HL-60 (cell line): ENCODE measurements around the gene PRRC2C.
"Not testable (repeated sequence)": the region's sequence is repeated elsewhere in the genome, so short reads cannot be mapped to it uniquely, and the experiment has no call there.

ENCODE experiments used
- DNase-seq, 2 experiments: peaks; one replicate each; pipeline ENCODE4 v3.0.0-alpha.2; 2010 to 2020; ENCODE audit warnings: low read depth in 1 of 2, low spot score in 1 of 2
- H3K27ac ChIP-seq: fragments of 250-450 bp; sonication (Bioruptor Pico); replicated peaks from 2 replicates; pipeline ENCODE4 v1.5.1; 2020; ENCODE audit warnings: mild to moderate bottlenecking, moderate library complexity
- H3K27me3 ChIP-seq: fragments of 250-450 bp; sonication (Bioruptor Pico); 2 replicates; pipeline ENCODE4 v1.5.1; 2021; ENCODE audit warnings: mild to moderate bottlenecking, moderate library complexity; ENCODE audit not compliant: insufficient read depth, poor library complexity, severe bottlenecking
- H3K4me3 ChIP-seq: replicated peaks from 2 replicates; pipeline ENCODE4 v1.5.1; 2011; ENCODE audit warnings: mild to moderate bottlenecking, control low read depth, low read length; ENCODE audit not compliant: insufficient read depth
- GABPA ChIP-seq: IDR thresholded peaks from 2 replicates; pipeline ENCODE4 v1.6.1; 2012; ENCODE audit warnings: low read depth
- POLR2AphosphoS5 ChIP-seq: IDR thresholded peaks from 2 replicates; pipeline ENCODE4 v1.6.1; 2012; ENCODE audit warnings: low read depth
- SPI1 ChIP-seq: IDR thresholded peaks from 2 replicates; pipeline ENCODE4 v1.6.1; 2012; ENCODE audit warnings: low read depth, mild to moderate bottlenecking, borderline replicate concordance
- TF ChIP-seq, protein P1 (sequence below): IDR thresholded peaks from 2 replicates; pipeline ENCODE4 v1.6.1; 2012; ENCODE audit warnings: low read depth; ENCODE audit not compliant: insufficient replicate concordance
- TF ChIP-seq, protein P2 (sequence below): IDR thresholded peaks from one replicate; pipeline ENCODE4 v1.5.1; 2011; ENCODE audit warnings: low read length, control low read depth, inconsistent platforms; ENCODE audit not compliant: insufficient read depth

PRRC2C gene

DNA sequence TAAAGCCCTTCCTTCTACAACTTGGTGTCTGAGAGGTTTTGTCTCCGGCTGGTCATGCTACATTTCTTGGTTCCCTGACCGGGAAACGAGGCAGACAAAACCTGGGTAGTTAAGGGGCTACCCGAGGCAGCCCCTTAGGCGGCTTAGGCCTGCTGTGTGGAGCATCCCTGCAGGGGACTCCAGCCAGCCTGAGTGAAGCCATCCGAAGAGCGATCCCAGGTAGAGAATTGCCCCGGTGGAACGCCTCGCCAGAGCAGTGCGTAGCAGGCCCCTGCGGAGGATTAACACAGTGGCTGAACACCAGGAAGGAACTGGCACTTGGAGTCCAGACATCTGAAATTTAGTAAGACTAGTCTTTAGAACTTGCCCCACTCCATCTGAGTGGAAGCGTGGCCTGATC lies 115.5 kb downstream of the PRRC2C start:
- DNase-seq: no peak
- TF ChIP-seq, protein P1, sequence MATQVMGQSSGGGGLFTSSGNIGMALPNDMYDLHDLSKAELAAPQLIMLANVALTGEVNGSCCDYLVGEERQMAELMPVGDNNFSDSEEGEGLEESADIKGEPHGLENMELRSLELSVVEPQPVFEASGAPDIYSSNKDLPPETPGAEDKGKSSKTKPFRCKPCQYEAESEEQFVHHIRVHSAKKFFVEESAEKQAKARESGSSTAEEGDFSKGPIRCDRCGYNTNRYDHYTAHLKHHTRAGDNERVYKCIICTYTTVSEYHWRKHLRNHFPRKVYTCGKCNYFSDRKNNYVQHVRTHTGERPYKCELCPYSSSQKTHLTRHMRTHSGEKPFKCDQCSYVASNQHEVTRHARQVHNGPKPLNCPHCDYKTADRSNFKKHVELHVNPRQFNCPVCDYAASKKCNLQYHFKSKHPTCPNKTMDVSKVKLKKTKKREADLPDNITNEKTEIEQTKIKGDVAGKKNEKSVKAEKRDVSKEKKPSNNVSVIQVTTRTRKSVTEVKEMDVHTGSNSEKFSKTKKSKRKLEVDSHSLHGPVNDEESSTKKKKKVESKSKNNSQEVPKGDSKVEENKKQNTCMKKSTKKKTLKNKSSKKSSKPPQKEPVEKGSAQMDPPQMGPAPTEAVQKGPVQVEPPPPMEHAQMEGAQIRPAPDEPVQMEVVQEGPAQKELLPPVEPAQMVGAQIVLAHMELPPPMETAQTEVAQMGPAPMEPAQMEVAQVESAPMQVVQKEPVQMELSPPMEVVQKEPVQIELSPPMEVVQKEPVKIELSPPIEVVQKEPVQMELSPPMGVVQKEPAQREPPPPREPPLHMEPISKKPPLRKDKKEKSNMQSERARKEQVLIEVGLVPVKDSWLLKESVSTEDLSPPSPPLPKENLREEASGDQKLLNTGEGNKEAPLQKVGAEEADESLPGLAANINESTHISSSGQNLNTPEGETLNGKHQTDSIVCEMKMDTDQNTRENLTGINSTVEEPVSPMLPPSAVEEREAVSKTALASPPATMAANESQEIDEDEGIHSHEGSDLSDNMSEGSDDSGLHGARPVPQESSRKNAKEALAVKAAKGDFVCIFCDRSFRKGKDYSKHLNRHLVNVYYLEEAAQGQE: no peak
- TF ChIP-seq SPI1 (no peak), POLR2AphosphoS5 (no peak), GABPA (no peak)
- TF ChIP-seq, protein P2, sequence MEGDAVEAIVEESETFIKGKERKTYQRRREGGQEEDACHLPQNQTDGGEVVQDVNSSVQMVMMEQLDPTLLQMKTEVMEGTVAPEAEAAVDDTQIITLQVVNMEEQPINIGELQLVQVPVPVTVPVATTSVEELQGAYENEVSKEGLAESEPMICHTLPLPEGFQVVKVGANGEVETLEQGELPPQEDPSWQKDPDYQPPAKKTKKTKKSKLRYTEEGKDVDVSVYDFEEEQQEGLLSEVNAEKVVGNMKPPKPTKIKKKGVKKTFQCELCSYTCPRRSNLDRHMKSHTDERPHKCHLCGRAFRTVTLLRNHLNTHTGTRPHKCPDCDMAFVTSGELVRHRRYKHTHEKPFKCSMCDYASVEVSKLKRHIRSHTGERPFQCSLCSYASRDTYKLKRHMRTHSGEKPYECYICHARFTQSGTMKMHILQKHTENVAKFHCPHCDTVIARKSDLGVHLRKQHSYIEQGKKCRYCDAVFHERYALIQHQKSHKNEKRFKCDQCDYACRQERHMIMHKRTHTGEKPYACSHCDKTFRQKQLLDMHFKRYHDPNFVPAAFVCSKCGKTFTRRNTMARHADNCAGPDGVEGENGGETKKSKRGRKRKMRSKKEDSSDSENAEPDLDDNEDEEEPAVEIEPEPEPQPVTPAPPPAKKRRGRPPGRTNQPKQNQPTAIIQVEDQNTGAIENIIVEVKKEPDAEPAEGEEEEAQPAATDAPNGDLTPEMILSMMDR: no peak
- Histone ChIP-seq H3K27ac (no peak overlapping the region), H3K4me3 (no peak overlapping the region), H3K27me3 (no peaks in the 10 kb centered on the region)

DNA sequence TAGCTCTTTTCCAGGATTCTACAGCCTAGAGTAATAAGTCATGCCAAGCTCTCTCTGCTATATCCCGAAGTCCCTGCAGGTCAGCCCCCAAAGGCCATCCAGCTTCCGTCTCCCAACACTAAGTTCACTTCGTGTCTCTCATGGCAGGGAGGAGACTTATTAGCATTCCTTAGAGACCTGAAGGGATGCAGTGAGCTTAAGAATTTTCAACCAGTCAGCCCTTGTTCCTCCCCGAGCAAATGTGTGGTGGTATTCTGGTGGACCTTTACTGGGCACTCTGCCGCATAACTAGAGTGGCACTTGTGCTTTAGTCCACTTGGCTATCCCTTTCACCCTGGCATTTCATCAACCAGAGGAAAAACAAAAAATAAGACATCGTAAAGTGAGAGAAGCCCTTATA lies 117.7 kb downstream of the PRRC2C start:
- not testable (repeated sequence) for DNase-seq, H3K27me3 ChIP-seq, H3K4me3 ChIP-seq, H3K27ac ChIP-seq

DNA sequence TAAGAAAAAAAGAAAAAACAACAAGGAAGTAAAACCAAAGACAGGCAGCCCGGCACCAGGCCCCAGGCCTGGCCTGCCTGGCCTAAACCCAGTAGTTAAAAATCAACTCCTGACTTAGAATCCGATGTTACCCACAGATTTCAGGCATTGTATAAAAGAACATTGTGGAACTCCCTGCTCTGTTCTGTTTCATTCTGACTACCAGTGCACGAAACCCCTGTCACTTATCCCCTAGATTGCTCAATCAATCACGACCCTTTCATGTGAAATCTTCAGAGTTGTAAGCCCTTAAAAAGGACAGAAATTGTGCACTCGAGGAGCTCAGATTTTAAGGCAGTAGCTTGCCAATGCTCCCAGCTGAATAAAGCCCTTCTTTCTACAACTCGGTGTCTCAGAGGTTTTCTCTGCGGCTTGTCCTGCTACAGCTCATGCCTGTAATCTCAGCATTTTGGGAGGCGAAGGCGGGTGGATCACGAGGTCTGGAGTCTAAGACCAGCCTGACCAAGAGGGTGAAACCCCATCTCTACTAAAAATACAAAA lies 121.1 kb downstream of the PRRC2C start:
- TF ChIP-seq POLR2AphosphoS5 (no peak), SPI1 (no peak), GABPA (no peak)
- TF ChIP-seq, protein P2: no peak
- TF ChIP-seq, protein P1: no peak
- Histone ChIP-seq H3K27me3 (no peaks in the 10 kb centered on the region), H3K27ac (no peak overlapping the region), H3K4me3 (no peak overlapping the region)
- DNase-seq: no peak

DNA sequence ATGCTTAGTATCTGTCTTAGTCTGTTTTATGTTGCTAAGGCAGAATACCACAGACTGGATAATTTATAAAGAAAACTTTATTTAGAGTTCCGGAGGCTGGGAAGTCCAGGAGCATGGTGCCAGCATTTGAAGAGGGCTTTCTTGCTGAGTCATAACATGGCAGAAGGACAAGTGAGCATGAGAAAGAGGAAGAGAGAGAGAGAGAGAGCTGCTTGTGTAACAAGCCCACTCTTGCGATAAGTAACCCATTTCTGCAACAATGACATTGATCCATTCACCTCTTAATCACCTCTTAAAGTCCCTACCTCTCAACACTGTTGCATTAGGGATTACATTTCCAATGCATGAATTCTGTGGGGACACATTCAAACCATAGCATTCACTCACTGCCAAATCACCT lies 125.1 kb downstream of the PRRC2C start:
- Histone ChIP-seq H3K27ac (peak overlapping the region; percentile 33), H3K4me3 (no peak overlapping the region), H3K27me3 (no peaks in the 10 kb centered on the region)
- TF ChIP-seq SPI1 (peak; percentile 85), POLR2AphosphoS5 (no peak)
- DNase-seq: peak; percentile 60 to 68

DNA sequence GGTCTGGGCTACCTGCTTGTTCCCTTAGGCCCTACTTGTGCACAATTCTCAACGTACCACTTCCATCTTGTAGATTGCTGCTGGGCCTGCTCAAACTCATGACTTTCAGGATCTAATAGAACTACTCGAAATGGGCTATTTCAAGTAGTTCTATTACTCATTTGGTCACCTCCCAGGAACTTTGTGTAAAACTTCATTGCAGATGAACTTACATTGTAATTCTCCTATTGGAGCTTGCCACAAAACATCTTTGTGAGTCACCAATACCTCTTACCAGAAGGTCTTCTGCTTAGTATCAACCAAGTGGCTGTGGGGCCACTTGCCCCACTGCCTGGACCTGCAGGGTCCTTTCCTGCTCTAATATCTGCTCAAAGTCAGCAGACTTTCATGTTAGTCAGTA lies 126.0 kb downstream of the PRRC2C start:
- no peak for DNase-seq
- H3K27ac ChIP-seq: no peak overlapping the region

More for the DNA sequence above, 126.0 kb downstream of the PRRC2C start:
- no peak overlapping the region for H3K4me3 ChIP-seq
- H3K27me3 ChIP-seq: no peaks in the 10 kb centered on the region
- TF ChIP-seq, protein P1: no peak
- no peak for TF ChIP-seq POLR2AphosphoS5
- TF ChIP-seq GABPA: no peak
- TF ChIP-seq, protein P2: no peak
